ENCODE data around the gene TMEM222. TPM values are rescaled to one million over a fixed set of nuclear protein-coding genes. Genes with fewer than 3 reads are reported as not detected.

TMEM222 gene
- total and polyA plus RNA-seq, 10 of the 15 experiments (the other 5 are each of a cell fraction or from before 2014, with no cell fraction given) = 3.8 to 43.5 (median 35.4) TPM

GRCh38 chr1:27318136-27318535 is 3.8 kb upstream of the TMEM222 start (continued):
- TF ChIP-seq, protein P1, sequence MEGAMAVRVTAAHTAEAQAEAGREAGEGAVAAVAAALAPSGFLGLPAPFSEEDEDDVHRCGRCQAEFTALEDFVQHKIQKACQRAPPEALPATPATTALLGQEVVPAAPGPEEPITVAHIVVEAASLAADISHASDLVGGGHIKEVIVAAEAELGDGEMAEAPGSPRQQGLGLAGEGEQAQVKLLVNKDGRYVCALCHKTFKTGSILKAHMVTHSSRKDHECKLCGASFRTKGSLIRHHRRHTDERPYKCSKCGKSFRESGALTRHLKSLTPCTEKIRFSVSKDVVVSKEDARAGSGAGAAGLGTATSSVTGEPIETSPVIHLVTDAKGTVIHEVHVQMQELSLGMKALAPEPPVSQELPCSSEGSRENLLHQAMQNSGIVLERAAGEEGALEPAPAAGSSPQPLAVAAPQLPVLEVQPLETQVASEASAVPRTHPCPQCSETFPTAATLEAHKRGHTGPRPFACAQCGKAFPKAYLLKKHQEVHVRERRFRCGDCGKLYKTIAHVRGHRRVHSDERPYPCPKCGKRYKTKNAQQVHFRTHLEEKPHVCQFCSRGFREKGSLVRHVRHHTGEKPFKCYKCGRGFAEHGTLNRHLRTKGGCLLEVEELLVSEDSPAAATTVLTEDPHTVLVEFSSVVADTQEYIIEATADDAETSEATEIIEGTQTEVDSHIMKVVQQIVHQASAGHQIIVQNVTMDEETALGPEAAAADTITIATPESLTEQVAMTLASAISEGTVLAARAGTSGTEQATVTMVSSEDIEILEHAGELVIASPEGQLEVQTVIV (IDR thresholded peaks at IDR 0.05; ENCODE audit: borderline replicate concordance, partially characterized antibody) = no peak
- TF ChIP-seq SIX5 (IDR thresholded peaks at IDR 0.05; ENCODE audit: low read depth, low read length, severe bottlenecking) (no peak), HDAC2 (IDR thresholded peaks at IDR 0.05) (no peak), RCOR1 (conservative IDR thresholded peaks at IDR 0.05; ENCODE audit: low read depth, low read length) (no peak)

- in situ Hi-C loops (cut with MboI) (no loop called here), intact Hi-C loops (cut with micrococcal nuclease; ENCODE audit: unreplicated experiment) (no loop called here)
- Histone ChIP-seq H3K9me3 (replicated peaks; ENCODE audit: control insufficient read depth, insufficient read depth, low read length) (no peaks in the 10 kb centered on the region), H3K9ac (ENCODE audit: control insufficient read depth, insufficient read depth, low read length) (no peak overlapping the region), H3K4me2 (ENCODE audit: control insufficient read depth, insufficient read depth) (no peak overlapping the region), H3K79me2 (ENCODE audit: control insufficient read depth, insufficient read depth, low read length) (peaks cover 16% of the 10 kb centered on the region), H3K27ac (ENCODE audit: control insufficient read depth, insufficient read depth) (no peak overlapping the region), H3K27me3 (replicated peaks in 1 of 2; ENCODE audit: control insufficient read depth in 2 of 2, insufficient read depth in 2 of 2, low read length in 1 of 2) (no peaks in the 10 kb centered on the region; a peak in 1 of 4 replicates), H4K20me1 (ENCODE audit: control insufficient read depth, insufficient read depth) (no peaks in the 10 kb centered on the region), H2AFZ (ENCODE audit: control insufficient read depth, low read depth, low read length) (no peak overlapping the region), H3K36me3 (ENCODE audit: control insufficient read depth in 2 of 2, insufficient read depth in 2 of 2, low read length in 1 of 2) (no peaks in the 10 kb centered on the region), H3K4me1 (ENCODE audit: control insufficient read depth, insufficient read depth, low read length) (no peaks in the 10 kb centered on the region), H3K4me3 (no peak overlapping the region)
- SMC1A ChIA-PET (ENCODE audit: uncharacterized antibody, unreplicated experiment) = interaction anchor here (0.9 to 1.6 kb wide), 3 partner anchors 22 to 288 kb away, joined by 3 read pairs; no protein-coding TSS in a partner anchor
- POLR2A ChIA-PET = interaction anchor here (0.7 kb wide), 1 partner anchor 61 kb away, joined by 14 read pairs; no protein-coding TSS in a partner anchor
- WGBS (ENCODE audit: insufficient coverage, insufficient replicate concordance, low lambda C conversion rate, missing lambda C conversion rate) = 44% methylated on average over 1 of the region's 1 CpG
- ATAC-seq (no peak), DNase-seq (ENCODE audit: low read depth, low spot score) (no peak), FAIRE-seq (no peak)
- CTCF ChIA-PET = interaction anchor here (0.9 to 2.6 kb wide), 5 partner anchors 8 to 47 kb away, joined by 3 to 12 read pairs (median 4); no protein-coding TSS in a partner anchor
- no TSS peak for BruUV-seq (replicated peaks)
- RAD21 ChIA-PET (ENCODE audit: unreplicated experiment) = no interaction called here
- TF ChIP-seq, protein P2, sequence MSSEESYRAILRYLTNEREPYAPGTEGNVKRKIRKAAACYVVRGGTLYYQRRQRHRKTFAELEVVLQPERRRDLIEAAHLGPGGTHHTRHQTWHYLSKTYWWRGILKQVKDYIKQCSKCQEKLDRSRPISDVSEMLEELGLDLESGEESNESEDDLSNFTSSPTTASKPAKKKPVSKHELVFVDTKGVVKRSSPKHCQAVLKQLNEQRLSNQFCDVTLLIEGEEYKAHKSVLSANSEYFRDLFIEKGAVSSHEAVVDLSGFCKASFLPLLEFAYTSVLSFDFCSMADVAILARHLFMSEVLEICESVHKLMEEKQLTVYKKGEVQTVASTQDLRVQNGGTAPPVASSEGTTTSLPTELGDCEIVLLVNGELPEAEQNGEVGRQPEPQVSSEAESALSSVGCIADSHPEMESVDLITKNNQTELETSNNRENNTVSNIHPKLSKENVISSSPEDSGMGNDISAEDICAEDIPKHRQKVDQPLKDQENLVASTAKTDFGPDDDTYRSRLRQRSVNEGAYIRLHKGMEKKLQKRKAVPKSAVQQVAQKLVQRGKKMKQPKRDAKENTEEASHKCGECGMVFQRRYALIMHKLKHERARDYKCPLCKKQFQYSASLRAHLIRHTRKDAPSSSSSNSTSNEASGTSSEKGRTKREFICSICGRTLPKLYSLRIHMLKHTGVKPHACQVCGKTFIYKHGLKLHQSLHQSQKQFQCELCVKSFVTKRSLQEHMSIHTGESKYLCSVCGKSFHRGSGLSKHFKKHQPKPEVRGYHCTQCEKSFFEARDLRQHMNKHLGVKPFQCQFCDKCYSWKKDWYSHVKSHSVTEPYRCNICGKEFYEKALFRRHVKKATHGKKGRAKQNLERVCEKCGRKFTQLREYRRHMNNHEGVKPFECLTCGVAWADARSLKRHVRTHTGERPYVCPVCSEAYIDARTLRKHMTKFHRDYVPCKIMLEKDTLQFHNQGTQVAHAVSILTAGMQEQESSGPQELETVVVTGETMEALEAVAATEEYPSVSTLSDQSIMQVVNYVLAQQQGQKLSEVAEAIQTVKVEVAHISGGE (CRISPR knock-in tag; IDR thresholded peaks at IDR 0.05) = no peak
- no peak for TF ChIP-seq BHLHE40 (IDR thresholded peaks at IDR 0.05; ENCODE audit: borderline replicate concordance in 1 of 2, low read depth in 2 of 2, low read length in 1 of 2)
- TF ChIP-seq, protein P3, sequence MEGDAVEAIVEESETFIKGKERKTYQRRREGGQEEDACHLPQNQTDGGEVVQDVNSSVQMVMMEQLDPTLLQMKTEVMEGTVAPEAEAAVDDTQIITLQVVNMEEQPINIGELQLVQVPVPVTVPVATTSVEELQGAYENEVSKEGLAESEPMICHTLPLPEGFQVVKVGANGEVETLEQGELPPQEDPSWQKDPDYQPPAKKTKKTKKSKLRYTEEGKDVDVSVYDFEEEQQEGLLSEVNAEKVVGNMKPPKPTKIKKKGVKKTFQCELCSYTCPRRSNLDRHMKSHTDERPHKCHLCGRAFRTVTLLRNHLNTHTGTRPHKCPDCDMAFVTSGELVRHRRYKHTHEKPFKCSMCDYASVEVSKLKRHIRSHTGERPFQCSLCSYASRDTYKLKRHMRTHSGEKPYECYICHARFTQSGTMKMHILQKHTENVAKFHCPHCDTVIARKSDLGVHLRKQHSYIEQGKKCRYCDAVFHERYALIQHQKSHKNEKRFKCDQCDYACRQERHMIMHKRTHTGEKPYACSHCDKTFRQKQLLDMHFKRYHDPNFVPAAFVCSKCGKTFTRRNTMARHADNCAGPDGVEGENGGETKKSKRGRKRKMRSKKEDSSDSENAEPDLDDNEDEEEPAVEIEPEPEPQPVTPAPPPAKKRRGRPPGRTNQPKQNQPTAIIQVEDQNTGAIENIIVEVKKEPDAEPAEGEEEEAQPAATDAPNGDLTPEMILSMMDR (IDR thresholded peaks at IDR 0.05 in 2 of 3, conservative IDR thresholded peaks at IDR 0.05 in 1 of 3; ENCODE audit: control insufficient read depth in 2 of 3, extremely low read depth in 1 of 3, insufficient read depth in 1 of 3, low read depth in 3 of 3, low read length in 3 of 3) = no peak
- TF ChIP-seq CREM (IDR thresholded peaks at IDR 0.05; ENCODE audit: low read depth) = no peak
- TF ChIP-seq BMI1 (IDR thresholded peaks at IDR 0.05; ENCODE audit: borderline replicate concordance) = no peak
- TF ChIP-seq CHD4 (IDR thresholded peaks at IDR 0.05) = no peak
- TF ChIP-seq PAX5 (IDR thresholded peaks at IDR 0.05; ENCODE audit: borderline replicate concordance, low read depth, low read length) = no peak
- no peak for TF ChIP-seq TCF3 (IDR thresholded peaks at IDR 0.05; ENCODE audit: borderline replicate concordance, insufficient read depth, low read depth, low read length)
- no peak for TF ChIP-seq HDAC6 (IDR thresholded peaks at IDR 0.05; ENCODE audit: unreplicated experiment)
- TF ChIP-seq HCFC1 (IDR thresholded peaks at IDR 0.05; ENCODE audit: low read length) = no peak
- TF ChIP-seq HDAC2 (IDR thresholded peaks at IDR 0.05) = no peak
- no peak for TF ChIP-seq TCF7 (IDR thresholded peaks at IDR 0.05; ENCODE audit: borderline replicate concordance)
- no peak for TF ChIP-seq KLF5 (IDR thresholded peaks at IDR 0.05; ENCODE audit: partially characterized antibody)
Measured at GRCh38 chr1:27318596-27318995, 3.4 kb upstream of the TMEM222 start.

Measured in GM12878 (cell line).